Uterus (tissue), 2 donors: ENCODE results near the gene RPL27A.

ENCODE experiments used
- POLR2A ChIP-seq, 2 donors: fragments of 450-650 bp; IDR thresholded peaks; one replicate each; pipeline ENCODE4 v1.6.1; 2016; ENCODE audit warnings: antibody characterized with exemption in 2 of 2, mild to moderate bottlenecking in 1 of 2, moderate library complexity in 1 of 2
- TF ChIP-seq, protein P1 (sequence below), 4 experiments: fragments of 200-600 bp in 2 of 4; fragments of 450-650 bp in 2 of 4; sonication (generic) in 2 of 4; IDR thresholded peaks; one replicate each; pipeline ENCODE4 v1.5.1; 2016 to 2019; ENCODE audit warnings: antibody characterized with exemption in 4 of 4, mild to moderate bottlenecking in 2 of 4, moderate library complexity in 1 of 4

DNA sequence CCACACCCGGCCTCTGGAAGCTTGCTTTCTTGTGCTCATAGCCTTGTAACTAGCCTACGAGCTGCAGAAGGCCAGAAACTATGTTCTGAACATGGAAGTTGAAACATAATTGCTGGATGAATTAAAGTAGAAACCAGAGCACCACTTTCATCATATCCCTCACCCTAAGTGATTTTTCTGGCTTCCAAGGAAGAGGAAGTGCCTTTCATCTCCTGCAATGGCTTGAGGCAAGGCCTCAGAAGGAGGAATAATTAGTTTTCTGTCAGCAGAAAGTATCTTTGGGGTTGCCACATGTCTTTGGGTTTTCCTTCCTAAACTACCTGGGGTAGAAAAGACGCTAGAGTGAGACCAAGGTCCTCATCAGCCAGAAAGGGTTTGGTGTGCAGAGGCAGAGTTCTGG, 14.5 kb downstream of the RPL27A start:
- TF ChIP-seq, protein P1, sequence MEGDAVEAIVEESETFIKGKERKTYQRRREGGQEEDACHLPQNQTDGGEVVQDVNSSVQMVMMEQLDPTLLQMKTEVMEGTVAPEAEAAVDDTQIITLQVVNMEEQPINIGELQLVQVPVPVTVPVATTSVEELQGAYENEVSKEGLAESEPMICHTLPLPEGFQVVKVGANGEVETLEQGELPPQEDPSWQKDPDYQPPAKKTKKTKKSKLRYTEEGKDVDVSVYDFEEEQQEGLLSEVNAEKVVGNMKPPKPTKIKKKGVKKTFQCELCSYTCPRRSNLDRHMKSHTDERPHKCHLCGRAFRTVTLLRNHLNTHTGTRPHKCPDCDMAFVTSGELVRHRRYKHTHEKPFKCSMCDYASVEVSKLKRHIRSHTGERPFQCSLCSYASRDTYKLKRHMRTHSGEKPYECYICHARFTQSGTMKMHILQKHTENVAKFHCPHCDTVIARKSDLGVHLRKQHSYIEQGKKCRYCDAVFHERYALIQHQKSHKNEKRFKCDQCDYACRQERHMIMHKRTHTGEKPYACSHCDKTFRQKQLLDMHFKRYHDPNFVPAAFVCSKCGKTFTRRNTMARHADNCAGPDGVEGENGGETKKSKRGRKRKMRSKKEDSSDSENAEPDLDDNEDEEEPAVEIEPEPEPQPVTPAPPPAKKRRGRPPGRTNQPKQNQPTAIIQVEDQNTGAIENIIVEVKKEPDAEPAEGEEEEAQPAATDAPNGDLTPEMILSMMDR (IDR thresholded peaks at IDR 0.05), result no peak
- TF ChIP-seq POLR2A (IDR thresholded peaks at IDR 0.05), result no peak
